Endodermal cell (in vitro differentiated cells): ENCODE measurements around the gene SUPT20H. TPM values are rescaled to one million over a fixed set of nuclear protein-coding genes. Genes with fewer than 3 reads are reported as not detected.

Experiments
- DNase-seq: peaks from one replicate; pipeline ENCODE4 v3.0.0-alpha.2; 2017
- H3K27ac ChIP-seq: 2 replicates; pipeline ENCODE4 v1.5.1; 2013; ENCODE audit warnings: mild to moderate bottlenecking, low read depth, low read length, moderate library complexity
- H3K27me3 ChIP-seq: 2 replicates; pipeline ENCODE4 v1.6.1; 2013; ENCODE audit warnings: mild to moderate bottlenecking, low read length, moderate library complexity; ENCODE audit not compliant: insufficient read depth, control insufficient read depth, poor library complexity, severe bottlenecking
- H3K36me3 ChIP-seq: 2 replicates; pipeline ENCODE4 v1.7.0; 2013; ENCODE audit warnings: mild to moderate bottlenecking, low read length, moderate library complexity; ENCODE audit not compliant: control insufficient read depth, insufficient read depth
- H3K4me1 ChIP-seq: one replicate; pipeline ENCODE4 v1.7.0; 2013; ENCODE audit warnings: low read length; ENCODE audit not compliant: control insufficient read depth, insufficient read depth
- H3K4me3 ChIP-seq: 2 replicates; pipeline ENCODE4 v1.5.1; 2013; ENCODE audit warnings: mild to moderate bottlenecking, low read length, moderate library complexity
- H3K9ac ChIP-seq: 2 replicates; pipeline ENCODE4 v1.6.1; 2013; ENCODE audit warnings: mild to moderate bottlenecking, low read length, moderate library complexity; ENCODE audit not compliant: poor library complexity, severe bottlenecking; ENCODE audit errors: extremely low read depth
- H3K9me3 ChIP-seq: 2 replicates; pipeline ENCODE4 v1.6.1; 2013; ENCODE audit warnings: mild to moderate bottlenecking, low read length, moderate library complexity; ENCODE audit not compliant: control insufficient read depth
- H3K27ac Mint-ChIP-seq: 2 replicates; pipeline ENCODE4 v1.8.0; 2020; ENCODE audit warnings: mixed read lengths
- H3K27me3 Mint-ChIP-seq: 2 replicates; pipeline ENCODE4 v1.8.0; 2021; ENCODE audit warnings: mild to moderate bottlenecking, mixed read lengths; ENCODE audit not compliant: insufficient read depth
- H3K36me3 Mint-ChIP-seq: 2 replicates; pipeline ENCODE4 v1.8.0; 2020; ENCODE audit warnings: low read depth, mixed read lengths
- H3K4me1 Mint-ChIP-seq: 2 replicates; pipeline ENCODE4 v1.8.0; 2020; ENCODE audit warnings: mixed read lengths
- H3K4me3 Mint-ChIP-seq: 2 replicates; pipeline ENCODE4 v1.8.0; 2020; ENCODE audit warnings: mild to moderate bottlenecking, moderate library complexity, mixed read lengths
- H3K9me3 Mint-ChIP-seq: 2 replicates; pipeline ENCODE4 v1.8.0; 2020; ENCODE audit warnings: mild to moderate bottlenecking, mixed read lengths
- CTCF ChIP-seq: fragments of 200-600 bp; sonication (generic); conservative IDR thresholded peaks from 2 replicates; pipeline ENCODE4 v1.5.0; 2021; ENCODE audit warnings: antibody characterized with exemption, mild to moderate bottlenecking
- WGBS, 2 experiments: methylation state at CpG; one replicate each; pipeline versions ENCODE4 v1.1.5 to v1.1.7; 2013; ENCODE audit warnings: missing lambda C conversion rate in 2 of 2, mixed read lengths in 1 of 2; ENCODE audit not compliant: insufficient coverage in 1 of 2, insufficient read length in 1 of 2; 5-methylcytosine and 5-hydroxymethylcytosine counted together
- total RNA-seq, 2 donors: library from RNA; stranded (reverse); fragmentation: NEBNext Ultra II Directional in 1 of 2; extraction: Animal tissue kit (Norgen Biotek cat#: 25700) in 1 of 2; gene quantifications; 2 replicates in 1 of 2; 3 replicates in 1 of 2; pipeline ENCODE4 v1.2.1, GENCODE V29; 2021

Gene SUPT20H
- total RNA-seq, 2 donors from 2014 or later: 84.8 to 102 TPM

- Histone ChIP-seq H3K36me3 (no peaks in the 10 kb centered on the region), H3K9ac (no peak overlapping the region), H3K27me3 (no peaks in the 10 kb centered on the region), H3K27ac (no peak overlapping the region), H3K9me3 (no peaks in the 10 kb centered on the region), H3K4me3 (no peak overlapping the region), H3K4me1 (no peaks in the 10 kb centered on the region)
- Mint-ChIP-seq H3K27me3 (no peaks in the 10 kb centered on the region), H3K27ac (no peak overlapping the region), H3K9me3 (no peaks in the 10 kb centered on the region), H3K36me3 (no peaks in the 10 kb centered on the region), H3K4me1 (peaks cover 16% of the 10 kb centered on the region), H3K4me3 (no peak overlapping the region)
- no peak for DNase-seq
- no CpG with 5 or more reads among the region's 1 CpG for WGBS, 2 experiments
- no peak for TF ChIP-seq CTCF
These were observed 48.4 kb upstream of the SUPT20H start for GRCh38 chr13:37107868-37108267.

- DNase-seq: no peak
- Histone ChIP-seq H3K9ac (no peak overlapping the region), H3K4me3 (no peak overlapping the region), H3K36me3 (no peaks in the 10 kb centered on the region), H3K9me3 (no peaks in the 10 kb centered on the region), H3K27ac (no peak overlapping the region), H3K4me1 (no peaks in the 10 kb centered on the region), H3K27me3 (no peaks in the 10 kb centered on the region)
- 70 to 93% methylated on average over 1 to 4 of the region's 4 CpGs for WGBS, 2 experiments
- Mint-ChIP-seq H3K36me3 (no peaks in the 10 kb centered on the region), H3K4me3 (no peak overlapping the region), H3K4me1 (peaks cover 16% of the 10 kb centered on the region), H3K9me3 (no peaks in the 10 kb centered on the region), H3K27ac (no peak overlapping the region), H3K27me3 (no peaks in the 10 kb centered on the region)
- no peak for TF ChIP-seq CTCF
These were observed 48.0 kb upstream of the SUPT20H start for GRCh38 chr13:37107456-37107855.

GRCh38 chr13:37106642-37107041 lies 47.2 kb upstream of the SUPT20H start:
- no peaks in the 10 kb centered on the region for H3K36me3 Mint-ChIP-seq

More at GRCh38 chr13:37106642-37107041, 47.2 kb upstream of the SUPT20H start:
- Histone ChIP-seq H3K27me3 (no peaks in the 10 kb centered on the region), H3K4me3 (no peak overlapping the region), H3K4me1 (no peaks in the 10 kb centered on the region), H3K9ac (no peak overlapping the region), H3K36me3 (no peaks in the 10 kb centered on the region), H3K9me3 (no peaks in the 10 kb centered on the region), H3K27ac (no peak overlapping the region)
- H3K9me3 Mint-ChIP-seq: no peaks in the 10 kb centered on the region
- peaks cover 16% of the 10 kb centered on the region for H3K4me1 Mint-ChIP-seq
- no peak overlapping the region for H3K4me3 Mint-ChIP-seq
- no peak overlapping the region for H3K27ac Mint-ChIP-seq
- 63 to 85% methylated on average over 2 of the region's 2 CpGs for WGBS, 2 experiments
- H3K27me3 Mint-ChIP-seq: no peaks in the 10 kb centered on the region
- TF ChIP-seq CTCF: no peak
- no peak for DNase-seq
